GM21447 (cell line): ENCODE measurements around the gene ARPC5L.
"Not testable (repeated sequence)": the region's sequence is repeated elsewhere in the genome, so short reads cannot be mapped to it uniquely, and the experiment has no call there.

Source experiments
- ATAC-seq: cut with Tn5 transposase; IDR thresholded peaks from one replicate; pipeline ENCODE4 v1.9.1; 2021; ENCODE audit not compliant: unreplicated experiment

Gene ARPC5L

GRCh38 chr9:124889006-124889405 is 27.1 kb downstream of the ARPC5L start:
- ATAC-seq: no peak

DNA sequence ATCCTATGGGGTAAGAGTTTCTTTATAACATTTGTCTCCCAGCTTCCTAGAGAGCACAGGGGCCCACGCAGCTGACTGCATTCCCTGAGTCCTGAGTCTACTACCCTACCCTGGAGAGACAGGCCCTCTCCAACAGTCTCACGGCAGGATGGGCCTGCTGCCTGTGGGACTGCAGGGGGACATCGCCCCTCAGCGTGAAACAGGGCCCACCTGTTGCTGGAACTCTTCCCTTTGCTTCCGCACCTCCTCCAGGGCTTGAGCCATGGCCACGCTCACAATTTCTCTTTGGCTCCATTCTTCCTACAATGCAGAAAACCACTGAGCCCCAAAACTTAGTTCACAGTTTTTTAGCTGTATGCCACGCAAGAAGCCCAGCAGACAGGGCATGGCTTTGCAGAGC is 28.2 kb downstream of the ARPC5L start:
- no peak for ATAC-seq

DNA sequence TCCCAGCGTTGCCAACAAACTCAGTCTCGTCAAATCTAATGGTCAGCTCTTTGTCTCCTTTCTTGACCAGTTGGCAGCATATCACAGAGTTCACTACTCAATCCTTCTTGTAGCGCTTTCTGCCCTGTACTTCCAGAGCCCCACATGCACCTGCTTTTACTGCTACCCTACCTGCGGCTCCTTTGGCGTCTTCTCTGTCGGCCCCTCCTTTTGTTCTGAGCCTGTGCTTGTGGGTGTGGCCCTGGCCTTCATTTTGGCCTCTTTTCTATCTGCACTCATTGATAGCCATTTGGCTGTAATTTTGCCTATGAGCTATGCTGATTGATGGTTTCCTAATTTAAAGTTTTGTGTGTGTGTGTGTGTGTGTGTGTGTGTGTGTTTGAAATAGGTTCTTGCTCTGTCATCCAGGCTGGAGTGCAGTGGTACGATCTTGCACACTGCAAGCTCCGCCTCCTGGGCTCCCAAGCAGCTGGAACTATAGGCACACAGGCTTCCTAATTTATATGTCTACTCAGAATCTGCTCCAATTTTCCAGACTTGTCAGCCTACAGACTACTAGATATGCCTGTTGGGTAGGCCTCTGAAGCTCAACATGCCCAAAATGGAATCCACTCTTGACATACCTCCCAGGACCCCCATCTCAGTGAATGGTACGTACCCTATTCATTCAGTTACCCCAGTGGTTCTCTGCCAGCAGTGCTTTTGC is 32.3 kb downstream of the ARPC5L start:
- ATAC-seq: no peak

GRCh38 chr9:124894741-124895170 is 32.8 kb downstream of the ARPC5L start:
- no peak for ATAC-seq

DNA sequence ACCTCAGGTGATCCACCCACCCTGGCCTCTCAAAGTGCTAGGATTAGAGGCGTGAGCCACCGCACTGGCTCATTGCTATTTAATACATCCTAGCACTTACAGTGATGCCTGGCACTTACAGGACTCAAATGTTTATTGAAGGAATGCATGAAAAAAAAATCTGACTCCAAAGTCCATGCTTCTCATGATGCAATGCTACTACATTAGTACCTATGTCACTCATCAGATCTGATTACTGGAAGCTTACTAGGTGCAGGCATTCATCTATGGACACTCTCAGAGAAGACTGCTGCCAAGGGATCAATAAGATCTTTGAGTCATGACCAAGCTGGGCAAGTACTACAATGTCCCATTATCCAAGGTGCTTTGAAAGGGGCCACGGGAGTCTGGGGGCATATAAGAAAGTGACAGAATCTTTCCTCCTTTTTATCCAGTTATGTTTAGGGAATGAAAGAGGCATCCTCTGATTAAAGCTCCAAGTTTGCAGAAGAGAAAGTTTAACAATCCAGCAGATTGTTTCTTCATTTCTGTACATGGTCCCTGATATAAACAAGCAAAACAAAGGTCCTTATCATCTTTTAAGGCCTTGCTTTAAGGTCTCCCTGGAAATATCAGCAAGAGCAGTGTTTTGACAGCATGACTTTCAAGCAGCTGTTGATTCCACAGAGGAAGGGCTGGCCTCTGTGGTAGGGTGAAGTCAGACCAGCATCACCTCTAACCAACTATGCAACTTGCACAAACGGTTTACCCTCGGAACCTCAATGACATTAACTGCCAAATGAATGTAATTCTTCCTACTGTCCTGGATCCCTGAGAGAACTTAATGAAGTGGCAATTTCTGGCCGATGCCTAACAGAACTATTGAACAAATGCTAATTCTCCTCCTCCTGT is 35.9 kb downstream of the ARPC5L start:
- ATAC-seq: no peak

DNA sequence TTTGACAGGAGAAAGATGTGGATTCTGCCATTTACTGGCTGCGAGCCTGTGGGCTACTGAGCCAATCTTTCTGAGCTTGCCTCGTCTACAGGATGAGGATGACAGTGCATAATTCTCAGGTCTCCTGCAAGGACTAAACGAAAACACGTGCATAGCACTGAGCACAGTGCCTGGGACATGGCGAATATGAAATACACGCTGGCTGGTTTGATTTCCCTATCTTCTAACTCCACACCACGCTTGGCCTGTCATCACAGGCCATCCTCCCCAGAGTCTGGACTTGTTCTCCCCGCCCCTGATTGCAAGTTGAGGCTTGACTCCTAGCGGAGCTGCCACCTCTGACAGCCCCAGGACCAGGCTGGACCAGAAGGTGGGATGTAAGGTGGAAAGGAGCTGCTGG is 37.9 kb downstream of the ARPC5L start:
- ATAC-seq: no peak

DNA sequence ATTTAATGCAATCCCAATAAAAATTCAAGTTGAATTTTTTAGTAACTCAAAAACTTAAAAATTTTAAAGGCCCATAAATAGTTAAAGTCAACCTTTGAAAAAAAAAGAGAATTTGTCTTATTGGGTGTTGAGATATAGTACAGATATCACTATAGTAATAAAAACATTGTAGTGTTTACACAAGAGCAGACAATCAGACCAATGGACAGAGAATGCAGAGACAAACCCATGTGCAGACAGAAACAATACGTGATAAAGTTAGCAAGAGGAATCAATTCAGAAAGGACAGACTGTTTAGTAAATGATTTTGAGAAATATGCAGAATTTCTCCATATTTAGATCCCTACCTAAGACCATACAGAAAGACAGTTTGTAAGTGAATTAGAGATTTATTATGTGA is 45.0 kb downstream of the ARPC5L start:
- ATAC-seq: no peak

- no peak for ATAC-seq
Measured at GRCh38 chr9:124908098-124908497, 46.2 kb downstream of the ARPC5L start.

- no peak for ATAC-seq
Measured at GRCh38 chr9:124911766-124912165, 49.8 kb downstream of the ARPC5L start.

- no peak for ATAC-seq
Measured at GRCh38 chr9:124913378-124913777, 51.4 kb downstream of the ARPC5L start.

- ATAC-seq: no peak
Measured at GRCh38 chr9:124914753-124915405, 52.9 kb downstream of the ARPC5L start.

DNA sequence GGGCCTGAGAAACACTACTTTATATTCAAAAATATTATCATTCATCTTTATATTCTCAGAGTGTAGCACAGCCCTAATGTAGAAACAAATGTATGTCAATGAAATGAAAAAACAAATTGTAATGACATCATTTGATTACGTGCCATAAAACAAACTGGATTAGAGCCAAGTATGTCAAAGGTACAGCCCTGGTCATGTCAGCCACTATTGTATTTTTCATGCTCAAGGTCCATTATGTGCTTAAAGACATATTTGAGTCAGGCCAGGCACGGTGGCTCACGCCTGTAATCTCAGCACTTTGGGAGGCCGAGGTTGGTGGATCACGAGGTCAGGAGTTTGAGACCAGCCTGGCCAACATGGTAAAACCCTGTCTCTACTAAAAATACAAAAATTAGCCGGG is 58.5 kb downstream of the ARPC5L start:
- not testable (repeated sequence) for ATAC-seq
